HG03469 (cell line): ENCODE results near the gene DENND4A.

Experiments
- ATAC-seq: cut with Tn5 transposase; IDR thresholded peaks from one replicate; pipeline ENCODE4 v1.9.1; 2021; ENCODE audit warnings: mild to moderate bottlenecking, moderate library complexity, moderate number of reproducible peaks; ENCODE audit not compliant: unreplicated experiment

Gene DENND4A

DNA sequence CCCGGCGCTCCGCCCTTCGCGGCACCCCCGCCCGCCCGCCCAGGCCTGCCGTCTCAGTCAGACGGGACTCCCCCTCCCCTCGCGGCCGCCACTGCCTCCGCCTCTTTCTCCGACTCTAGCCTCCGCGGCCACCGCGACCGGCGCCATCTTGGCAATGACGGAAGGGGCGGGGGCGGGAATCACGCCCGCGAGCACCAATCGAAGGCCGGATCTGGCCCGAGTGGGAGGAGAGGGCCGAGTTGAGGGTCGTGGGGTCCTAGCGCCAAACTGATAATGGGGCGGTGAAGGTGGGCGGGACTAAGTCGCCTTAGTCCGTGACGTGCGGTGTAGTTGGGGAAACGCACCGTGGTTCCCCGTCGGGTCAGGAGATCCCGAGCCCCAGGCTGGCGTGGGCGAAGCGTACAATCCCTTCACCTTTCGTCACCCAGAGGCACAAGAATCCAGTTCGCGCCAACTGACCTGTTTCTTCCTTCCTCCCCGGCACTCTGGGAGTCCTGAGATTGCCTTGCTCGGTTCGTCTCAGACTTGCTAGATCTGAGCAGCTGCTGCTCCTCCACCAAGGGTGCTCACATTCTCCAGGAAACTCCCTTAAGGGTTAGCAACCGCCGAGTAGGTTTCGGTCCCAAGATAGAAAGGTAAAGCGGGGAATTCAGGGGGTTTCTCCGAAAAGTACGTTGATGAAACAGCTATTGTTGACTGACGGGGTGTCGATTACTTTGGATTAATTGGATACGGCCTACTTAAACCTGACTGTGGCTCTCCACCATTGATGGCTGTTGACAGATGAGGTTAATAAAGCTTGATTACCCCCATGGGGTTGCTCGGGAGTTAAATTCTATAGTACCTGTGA lies at the start of gene DENND4A:
Gene DENND4A, minus strand, starts transcription at position 156 of the 850 bp plus-strand sequence. CDS start 35,843 bp downstream, outside the sequence.
- peak; percentile 50 for ATAC-seq

DNA sequence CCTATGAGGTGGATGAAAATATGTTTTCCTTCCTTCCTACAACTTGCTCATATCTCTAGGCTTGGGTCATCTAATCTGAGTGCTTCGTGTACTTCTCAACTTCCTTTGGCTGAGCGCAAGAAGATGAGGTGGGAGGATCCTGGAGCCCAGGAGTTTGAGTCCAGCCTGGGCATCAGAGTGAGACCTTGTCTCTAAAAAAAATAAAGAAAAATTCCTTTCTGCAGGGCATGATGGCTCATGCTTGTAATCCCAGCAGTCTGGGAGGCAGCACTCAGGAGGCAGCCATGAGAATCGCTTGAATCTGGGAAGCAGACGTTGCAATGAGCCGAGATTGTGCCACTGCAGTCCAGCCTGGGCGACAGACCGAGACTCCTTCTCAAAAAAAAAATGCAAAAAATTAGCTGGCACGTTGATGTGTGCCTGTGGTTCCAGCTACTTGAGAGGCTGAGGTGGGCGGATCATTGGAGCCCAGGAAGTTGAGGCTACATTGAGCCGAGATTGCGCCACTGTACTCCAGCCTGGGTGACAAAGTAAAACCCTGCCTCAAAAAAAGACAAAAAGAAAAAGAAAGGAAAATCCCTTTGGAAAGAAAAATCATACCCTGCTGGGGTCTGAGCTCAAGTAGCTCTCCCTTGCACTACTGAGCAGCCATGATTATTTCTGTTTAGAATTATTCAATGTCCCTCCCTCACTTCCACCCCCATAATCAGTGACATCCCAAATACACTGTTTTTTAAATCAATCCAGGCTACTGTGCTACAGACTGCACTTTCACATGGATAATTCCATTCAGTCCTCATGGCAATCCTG lies 49.2 kb upstream of the DENND4A start:
- no peak for ATAC-seq

DNA sequence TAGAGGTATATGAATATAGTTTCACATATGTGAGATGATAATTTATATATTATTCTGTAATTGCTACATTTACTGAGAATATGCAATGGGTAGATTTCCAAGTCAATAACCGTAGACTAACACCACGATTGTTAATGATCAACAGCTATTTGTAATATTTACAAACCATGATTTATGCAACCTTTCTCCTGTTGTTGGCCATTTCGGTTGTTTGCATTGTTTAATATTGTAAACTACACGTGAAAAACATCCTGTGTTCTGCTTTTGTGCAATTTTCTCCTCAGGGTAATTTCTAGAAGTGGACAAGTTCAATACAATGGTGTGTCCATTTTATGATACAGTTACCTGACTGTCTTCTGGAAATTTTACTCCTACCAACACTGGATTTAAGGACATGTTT lies 47.9 kb upstream of the DENND4A start:
- no peak for ATAC-seq

DNA sequence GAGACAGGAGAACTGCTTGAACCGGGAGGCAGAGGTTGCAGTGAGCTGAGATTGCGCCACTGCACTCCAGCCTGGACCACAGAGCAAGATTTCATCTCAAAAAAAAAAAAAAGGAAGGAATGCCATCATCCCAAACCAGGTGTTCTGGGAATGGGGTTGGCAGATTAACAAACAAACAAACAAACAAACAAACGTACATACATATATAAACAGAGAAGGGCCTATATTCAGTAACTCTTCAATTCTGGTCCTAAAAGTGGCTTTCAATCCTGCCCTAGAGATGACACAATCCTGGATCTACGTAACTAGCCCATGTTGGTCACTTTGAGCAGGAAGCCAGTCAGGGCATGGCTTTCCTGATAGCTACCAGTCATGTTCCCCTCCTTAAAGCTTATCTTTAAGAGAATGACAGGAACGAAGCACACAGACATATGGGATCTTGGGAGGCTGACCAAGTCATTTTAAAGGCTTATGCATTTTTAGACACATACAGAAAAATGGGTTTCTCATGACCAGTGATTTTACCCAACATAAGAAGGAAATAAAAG lies 47.3 kb upstream of the DENND4A start:
- ATAC-seq, result no peak

DNA sequence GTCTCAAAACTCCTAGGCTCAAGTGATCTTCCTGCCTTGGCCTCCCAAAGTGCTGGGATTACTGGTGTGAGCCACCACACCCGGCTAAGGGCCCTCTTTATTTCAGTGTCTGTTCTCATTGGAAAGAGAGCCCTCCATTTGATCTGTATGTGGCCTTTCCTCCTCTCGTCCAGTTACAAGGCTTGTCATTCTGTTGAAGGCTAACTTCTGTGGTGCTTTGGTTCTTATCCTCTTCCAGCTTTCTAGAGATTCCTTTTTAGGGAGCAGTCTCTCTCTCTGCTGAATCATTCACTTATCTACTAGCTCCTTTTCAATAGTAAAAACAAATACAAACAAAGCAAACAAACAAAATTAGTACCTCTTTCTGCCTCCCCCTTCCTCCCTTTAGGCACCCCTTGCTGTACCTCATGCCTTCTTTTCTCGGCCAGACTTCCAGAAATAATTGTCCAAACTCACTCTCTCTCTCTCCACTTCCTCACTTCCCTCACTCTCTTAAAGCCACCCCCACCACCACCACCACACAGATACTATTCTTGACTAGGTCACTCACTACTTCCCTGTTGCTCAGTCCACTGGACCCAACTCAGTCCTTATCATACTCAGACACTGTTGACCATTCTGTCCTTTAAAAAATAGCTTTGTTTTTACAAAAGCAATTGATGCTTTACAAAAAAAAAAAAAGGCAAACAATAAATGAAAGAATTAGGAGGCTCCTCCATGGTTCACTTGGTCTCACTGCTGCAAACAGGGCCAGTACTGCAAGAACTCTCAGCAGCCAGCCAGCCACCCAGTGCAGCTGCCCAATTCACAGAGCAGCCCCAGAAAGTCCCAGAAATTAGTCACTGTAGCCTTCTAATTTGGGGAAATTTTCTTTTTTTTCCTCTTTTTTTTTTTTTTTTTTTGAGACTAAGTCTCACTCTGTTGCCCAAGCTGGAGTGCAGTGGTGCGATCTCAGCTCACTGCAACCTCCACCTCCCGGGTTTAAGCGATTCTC lies 45.5 kb upstream of the DENND4A start:
- ATAC-seq, result no peak

DNA sequence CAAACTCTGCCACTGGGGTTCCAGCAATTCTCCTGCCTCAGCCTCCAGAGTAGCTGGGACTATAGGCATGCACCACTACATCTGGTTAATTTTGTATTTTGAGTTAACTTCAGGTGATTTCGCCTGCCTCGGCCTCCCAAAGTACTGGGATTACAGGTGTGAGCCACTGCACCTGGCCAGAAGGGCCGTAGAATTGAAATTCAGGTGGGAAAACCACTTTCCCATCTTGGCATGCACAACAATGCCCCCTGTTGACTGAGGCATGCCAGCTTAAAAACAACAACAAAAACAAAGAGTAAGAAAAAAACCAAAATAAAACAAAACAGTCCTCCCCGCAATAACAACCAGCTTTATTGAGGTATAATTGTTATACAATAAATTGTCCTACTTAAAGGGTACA lies 44.6 kb upstream of the DENND4A start:
- ATAC-seq, result no peak

DNA sequence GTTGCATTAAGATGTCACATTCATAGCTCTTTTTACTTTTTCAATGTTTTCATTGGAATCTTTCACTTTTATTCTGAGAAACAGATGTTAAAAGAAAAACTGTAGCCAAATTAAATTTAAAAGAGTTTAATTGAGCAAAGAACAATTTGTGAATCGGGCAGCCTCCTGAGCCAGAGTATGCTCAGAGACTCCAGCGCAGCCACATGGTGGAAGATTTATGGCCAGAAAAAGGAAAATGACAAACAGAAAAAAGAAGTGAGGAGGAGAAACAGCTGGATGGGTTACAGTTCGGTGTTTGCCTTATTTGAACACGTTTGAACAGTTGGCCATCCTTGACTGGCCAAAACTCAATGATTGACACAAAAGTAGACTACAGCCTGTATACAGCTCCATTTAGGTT lies 43.4 kb upstream of the DENND4A start:
- no peak for ATAC-seq

DNA sequence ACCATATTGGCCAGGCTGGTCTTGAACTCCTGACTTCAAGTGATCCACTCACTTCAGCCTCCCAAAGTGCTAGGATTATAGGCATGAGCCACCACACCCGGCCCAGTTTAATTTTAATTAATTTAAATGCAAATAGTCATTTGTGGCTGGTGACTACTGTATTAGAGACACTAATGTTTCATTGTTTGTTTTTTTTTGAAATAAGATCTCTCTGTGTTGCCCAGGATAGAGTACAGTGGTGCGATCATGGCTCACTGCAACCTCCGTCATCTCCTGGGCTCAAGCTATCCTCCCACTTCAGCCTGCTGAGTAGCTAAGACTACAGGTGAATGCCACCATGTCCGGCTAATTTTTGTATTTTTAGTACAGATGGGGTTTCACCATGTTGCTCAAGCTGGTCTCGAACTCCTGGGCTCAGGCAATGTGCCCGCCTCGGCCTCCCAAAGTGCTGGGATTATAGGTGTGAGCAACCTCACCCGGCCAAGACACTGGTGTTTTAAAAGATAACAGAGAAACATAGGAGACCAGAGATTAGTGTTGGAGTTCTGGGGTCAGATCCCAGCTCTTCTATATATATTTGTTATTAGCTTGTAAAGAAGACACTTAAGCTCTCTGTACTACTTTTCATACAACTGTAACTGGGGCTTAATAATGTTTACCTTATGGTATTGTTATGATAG lies 42.6 kb upstream of the DENND4A start:
- no peak for ATAC-seq

DNA sequence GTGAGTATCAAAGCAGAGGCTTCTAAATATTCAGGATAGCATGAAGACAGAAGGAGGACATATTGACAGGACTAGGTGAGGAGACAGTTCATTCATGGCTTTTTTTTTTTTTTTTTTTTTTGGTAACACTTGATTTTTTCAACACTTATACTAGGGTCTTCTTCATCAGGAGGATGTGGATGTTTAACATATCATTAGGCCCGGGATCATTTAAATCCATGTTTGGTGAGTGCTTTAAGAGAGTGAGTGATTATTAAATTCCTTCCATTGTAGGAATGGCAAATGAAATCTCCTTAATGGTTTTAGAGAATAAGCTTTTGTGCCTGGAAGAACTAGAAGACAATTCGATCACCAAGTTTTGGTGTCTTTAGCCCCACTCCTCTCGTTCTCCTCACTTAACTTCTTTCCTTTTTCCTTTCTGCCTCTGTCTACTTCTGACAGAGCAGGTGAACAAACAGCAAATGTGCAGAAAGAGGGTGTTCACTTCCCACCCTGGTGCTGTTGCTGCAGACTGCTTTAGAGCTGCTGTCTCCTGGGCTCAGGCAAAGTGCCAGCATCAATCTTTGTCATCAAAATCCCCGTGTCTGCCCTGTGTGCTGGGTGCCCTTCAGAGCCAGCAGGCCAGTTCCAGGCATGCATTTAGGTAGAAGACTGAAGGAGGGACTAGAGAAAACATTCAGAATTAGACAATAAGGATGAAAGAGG lies 41.6 kb upstream of the DENND4A start:
- no peak for ATAC-seq

DNA sequence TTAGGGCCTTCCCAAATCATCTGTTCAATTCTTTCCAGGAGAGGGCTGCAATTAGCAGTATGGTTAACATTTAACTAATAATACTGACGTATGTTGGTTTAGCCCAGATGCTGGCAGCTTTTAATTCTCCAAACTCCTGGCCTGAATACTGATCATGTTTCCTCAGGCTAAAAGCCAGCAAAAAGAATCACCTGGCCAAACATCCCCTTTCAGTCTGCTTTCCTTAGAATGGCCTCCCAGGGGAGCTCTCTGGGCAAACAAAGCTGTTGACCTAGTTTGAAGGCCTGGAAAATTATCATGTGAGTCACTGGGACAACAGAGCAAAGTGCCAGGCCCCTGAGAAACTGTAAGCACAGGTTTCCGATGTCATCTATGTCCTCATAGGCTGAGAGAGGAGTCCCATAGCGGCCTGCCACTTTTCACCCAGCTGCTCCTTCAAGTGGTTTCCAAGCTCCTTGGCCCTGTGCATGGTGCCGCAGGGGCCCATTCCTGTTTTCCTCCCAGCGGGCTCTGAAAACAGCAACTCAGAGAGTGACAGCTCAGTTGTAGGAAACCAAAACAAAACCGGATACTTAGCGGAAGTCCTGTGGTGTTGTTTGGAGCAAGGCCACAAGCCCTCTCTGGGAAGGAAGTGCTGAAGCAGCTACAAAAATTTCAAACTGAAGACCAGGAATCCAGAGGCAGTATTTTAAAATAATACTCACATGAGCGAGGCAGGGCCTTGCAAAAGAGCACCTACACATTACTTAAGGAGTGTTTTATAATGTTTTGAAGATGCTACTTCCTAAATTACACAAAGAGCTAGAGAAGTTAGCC lies 40.7 kb upstream of the DENND4A start:
- no peak for ATAC-seq

DNA sequence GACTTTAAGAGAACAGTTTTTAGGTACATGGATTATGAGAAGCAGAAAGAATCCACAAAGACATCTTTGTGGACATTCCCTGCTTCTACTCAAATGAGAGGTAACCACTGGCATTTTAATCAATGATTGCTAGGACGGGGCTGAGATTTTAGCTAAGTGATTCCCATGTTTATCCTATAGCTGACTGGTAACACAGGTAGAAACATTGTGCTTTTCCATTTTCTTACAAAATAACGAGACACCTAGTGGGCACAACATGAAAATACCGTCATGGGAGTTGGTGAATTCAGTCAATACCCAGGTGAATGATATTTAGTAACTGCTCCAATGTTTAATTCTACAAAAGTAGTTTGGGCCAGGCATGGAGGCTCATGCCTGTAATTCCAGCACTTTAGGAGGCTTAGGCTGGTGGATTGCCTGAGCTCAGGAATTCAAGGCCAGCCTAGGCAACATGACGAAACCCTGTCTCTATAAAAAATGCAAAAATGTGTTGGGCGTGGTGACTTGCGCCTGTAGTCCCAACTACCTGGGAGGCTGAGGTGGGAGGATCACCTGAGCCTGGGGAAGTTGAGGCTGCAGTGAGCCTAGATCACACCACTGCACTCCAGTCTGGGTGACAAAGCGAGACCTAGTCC lies 37.2 kb upstream of the DENND4A start:
- ATAC-seq, result no peak

DNA sequence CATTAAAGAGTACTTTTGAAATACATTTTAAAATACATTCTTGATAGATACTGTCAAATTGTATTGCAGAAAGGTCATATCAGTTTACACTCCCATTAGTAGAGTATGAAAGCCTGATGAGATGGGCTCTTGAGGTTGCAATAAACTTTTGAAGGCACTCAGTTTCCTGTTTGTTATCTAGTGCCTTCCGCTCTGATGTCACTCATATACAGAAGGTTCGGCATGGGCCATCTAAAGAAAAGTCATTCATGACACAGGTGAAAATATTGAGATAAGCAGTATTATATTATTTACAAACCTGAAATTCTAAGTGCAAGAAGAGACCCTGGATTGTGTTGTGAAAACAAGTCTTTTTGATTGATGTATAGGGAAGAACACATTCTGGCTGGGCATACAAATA lies 36.5 kb upstream of the DENND4A start:
- ATAC-seq, result no peak

DNA sequence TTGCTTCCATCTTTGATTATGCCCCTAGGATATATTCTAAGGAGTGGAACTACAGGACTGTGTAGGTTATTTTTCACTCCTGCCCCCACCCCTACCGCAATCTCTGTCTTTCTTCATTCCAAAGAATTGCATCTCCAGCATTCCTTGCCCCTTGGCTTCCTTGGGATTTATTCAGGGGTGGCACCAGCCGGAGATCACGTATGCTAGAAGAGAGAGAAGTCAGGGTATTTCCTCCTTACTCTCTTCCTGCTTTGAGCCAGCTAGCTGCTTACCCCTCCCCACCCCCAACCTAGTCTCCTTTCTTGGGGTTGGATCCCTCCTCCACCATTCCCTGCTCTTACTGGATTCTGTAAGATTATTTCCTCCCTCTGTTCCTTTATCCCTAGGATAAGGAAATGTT lies 35.0 kb upstream of the DENND4A start:
- ATAC-seq, result no peak

DNA sequence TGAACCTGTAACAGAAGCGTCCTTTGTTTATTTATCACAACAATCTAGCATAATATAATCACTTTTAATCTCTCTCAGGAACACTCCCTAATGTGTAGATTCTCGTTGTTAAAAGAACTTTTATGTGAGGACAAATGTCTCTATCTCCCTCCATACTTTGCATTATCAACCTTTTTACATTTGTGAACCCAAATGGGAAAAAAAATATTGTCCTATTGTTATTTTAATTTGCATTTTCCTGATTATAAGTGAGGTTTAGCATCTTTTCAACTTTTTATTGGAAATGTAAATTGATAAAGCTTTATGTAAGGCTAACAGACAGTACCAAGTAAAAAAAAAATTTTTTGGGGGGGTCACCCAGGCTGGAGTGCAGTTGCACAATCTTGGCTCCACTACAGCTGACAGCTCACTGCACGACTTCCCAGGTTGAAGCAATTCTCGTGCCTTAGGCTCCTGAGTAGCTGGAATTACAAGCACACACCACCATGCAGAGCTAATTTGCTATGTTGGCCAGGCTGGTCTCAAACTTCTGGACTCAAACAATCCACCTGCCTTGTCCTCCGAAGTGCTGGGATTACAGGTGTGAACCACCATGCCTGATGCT lies 33.0 kb upstream of the DENND4A start:
- no peak for ATAC-seq

DNA sequence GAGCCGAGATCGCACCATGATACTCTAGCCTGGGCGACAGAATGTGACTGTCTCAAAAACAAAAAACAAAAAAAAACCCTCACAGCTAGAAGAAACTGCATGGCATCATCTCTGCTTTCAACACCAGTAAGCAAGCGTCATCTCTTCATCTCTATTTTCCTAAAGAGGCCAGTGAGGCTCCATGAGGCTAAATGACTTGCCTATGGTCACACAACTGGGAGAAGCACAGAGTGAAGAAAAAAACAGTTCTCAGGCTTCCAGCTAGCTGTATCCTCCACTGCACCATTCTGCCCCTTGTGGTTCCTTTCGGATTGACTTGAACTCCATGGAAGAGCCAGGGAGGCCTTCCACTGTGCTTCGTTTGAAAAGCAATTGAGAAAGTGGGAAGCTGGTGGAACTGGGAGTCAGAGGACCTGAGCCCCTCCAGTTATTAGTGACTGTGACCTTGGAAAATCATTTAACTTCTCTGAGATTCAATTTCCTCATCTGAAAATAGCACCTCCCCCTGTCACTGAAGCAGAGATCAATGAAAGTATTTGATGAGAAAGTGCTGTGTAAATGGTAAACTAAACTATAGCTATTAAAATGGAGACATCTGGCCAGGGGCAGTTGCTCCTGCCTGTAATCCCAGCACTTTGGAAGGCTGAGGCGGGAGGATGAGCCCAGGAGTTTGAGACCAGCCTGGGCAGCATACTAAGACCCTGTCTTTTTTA lies 32.1 kb upstream of the DENND4A start:
- no peak for ATAC-seq

DNA sequence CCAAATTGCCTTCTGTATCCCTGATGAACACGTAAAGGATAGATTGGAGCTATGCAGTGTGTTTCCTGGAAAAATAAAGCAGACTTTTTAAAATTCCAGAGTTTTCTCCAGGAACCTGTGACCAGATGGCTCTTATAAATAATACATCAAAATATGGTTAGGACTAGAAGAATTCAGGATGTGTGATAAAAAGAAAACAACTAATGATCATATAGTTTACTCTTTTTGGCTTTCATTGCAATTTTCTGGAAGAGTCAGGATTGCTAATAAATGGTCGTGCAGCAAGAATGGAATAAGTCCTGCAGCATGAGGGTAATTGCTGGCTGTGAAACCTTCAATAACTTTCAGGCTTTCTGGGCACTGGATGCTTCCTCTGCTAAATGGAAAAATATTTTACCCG lies 30.2 kb upstream of the DENND4A start:
- no peak for ATAC-seq

DNA sequence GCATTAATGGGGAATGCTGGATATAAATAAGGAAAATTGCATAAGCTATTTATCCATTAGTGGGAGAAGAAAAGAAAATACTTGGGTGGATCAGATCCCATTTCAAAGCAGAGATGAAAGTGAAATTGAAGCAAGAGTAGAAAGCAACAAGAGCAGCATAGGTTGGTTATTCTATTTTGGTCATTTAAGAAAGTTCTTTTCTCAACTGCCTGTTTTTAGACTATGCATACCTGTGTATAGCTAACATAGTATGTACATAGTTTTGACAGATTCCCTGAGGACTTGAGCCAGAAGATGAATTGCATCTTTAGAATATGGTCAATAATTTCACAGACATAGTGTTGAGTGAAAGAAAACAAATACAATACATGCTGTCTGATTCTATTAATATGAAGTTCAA lies 29.0 kb upstream of the DENND4A start:
- no peak for ATAC-seq
